Esophagus squamous epithelium (tissue), 5 donors: ENCODE results near the gene ZFP37. TPM values are rescaled to one million over a fixed set of nuclear protein-coding genes. Genes with fewer than 3 reads are reported as not detected.
"Not testable (repeated sequence)": the region's sequence is repeated elsewhere in the genome, so short reads cannot be mapped to it uniquely, and the experiment has no call there.

ENCODE experiments used
- DNase-seq: peaks from one replicate; lab custom pipeline; 2025; lab: John Stamatoyannopoulos, UW
- H3K27ac ChIP-seq, 4 donors: fragments of 200-600 bp; sonication (generic); one replicate each; pipeline ENCODE4 v1.5.1; 2016 to 2019; ENCODE audit warnings: mild to moderate bottlenecking in 1 of 4
- H3K27me3 ChIP-seq, 4 donors: fragments of 200-600 bp; sonication (generic); 1 replicate in 3 of 4; 2 replicates in 1 of 4; pipeline versions ENCODE4 v1.5.1 to v1.6.0; 2017 to 2021; ENCODE audit warnings: antibody characterized with exemption in 1 of 4
- H3K36me3 ChIP-seq, 3 donors: fragments of 200-600 bp; sonication (generic); one replicate each; pipeline ENCODE4 v1.5.1; 2016 to 2019
- H3K4me1 ChIP-seq, 3 donors: fragments of 200-600 bp; sonication (generic); one replicate each; pipeline ENCODE4 v1.5.1; 2017 to 2019
- H3K4me3 ChIP-seq, 4 donors: fragments of 200-600 bp; sonication (generic); 1 replicate in 3 of 4; 2 replicates in 1 of 4; pipeline ENCODE4 v1.5.1; 2016 to 2019; ENCODE audit warnings: mild to moderate bottlenecking in 2 of 4, moderate library complexity in 1 of 4
- H3K9me3 ChIP-seq, 3 donors: fragments of 200-600 bp; sonication (generic); one replicate each; pipeline ENCODE4 v1.5.1; 2016 to 2019
- CTCF ChIP-seq, 6 experiments: fragments of 450-650 bp in 4 of 6; fragments of 200-600 bp in 2 of 6; sonication (generic) in 2 of 6; IDR thresholded peaks; one replicate each; pipeline ENCODE4 v1.5.1; 2016 to 2019; ENCODE audit warnings: antibody characterized with exemption in 6 of 6, mild to moderate bottlenecking in 4 of 6, moderate library complexity in 4 of 6
- POLR2A ChIP-seq, 4 donors: fragments of 450-650 bp; IDR thresholded peaks; one replicate each; pipeline ENCODE4 v1.6.1; 2017; ENCODE audit warnings: antibody characterized with exemption in 4 of 4, mild to moderate bottlenecking in 4 of 4, moderate library complexity in 3 of 4
- WGBS, 2 donors: methylation state at CpG; one replicate each; pipeline ENCODE4 v1.1.5; 2018; 5-methylcytosine and 5-hydroxymethylcytosine counted together
- intact Hi-C: fragments of 100-400 bp; cut with DNase I; formaldehyde crosslinking; loops from one replicate; pipeline ENCODE4 v1.15.0; 2022
- total RNA-seq, 4 donors: library from RNA; depleted of rRNA; stranded (reverse); fragments of >200 nt; gene quantifications; one replicate each; pipeline ENCODE4 v1.1.0, GENCODE V29; 2016
- donor health status: DM: yes; HTN: yes; CAD: no.

ZFP37 gene
- total RNA-seq, 4 donors from 2014 or later = 0.88 to 3.8 (median 1.4) TPM

GRCh38 chr9:113059581-113060284 is 3.2 kb upstream of the ZFP37 start:
- intact Hi-C loops, H3K36me3 ChIP-seq, H3K27ac ChIP-seq, DNase-seq: not testable (repeated sequence)
- peak overlapping the region in 2 of 4 donors; percentile 17 to 24 for H3K4me3 ChIP-seq
- peaks cover 0 to 50% (median 3%) of the 10 kb centered on the region in 4 donors for H3K27me3 ChIP-seq
- peaks cover 0 to 49% (median 15%) of the 10 kb centered on the region in 3 donors for H3K9me3 ChIP-seq
- 33 to 37% methylated on average over 15 to 23 of the region's 61 CpGs for WGBS, 2 donors
- peaks cover 3 to 24% (median 5%) of the 10 kb centered on the region in 3 donors for H3K4me1 ChIP-seq

GRCh38 chr9:113057193-113057592 is 669 bp upstream of the ZFP37 start:
- Histone ChIP-seq H3K36me3 (peaks cover 0 to 11% (median 0%) of the 10 kb centered on the region in 3 donors), H3K9me3 (peaks cover 0 to 66% (median 25%) of the 10 kb centered on the region in 3 donors), H3K4me1 (peaks cover 3 to 24% (median 5%) of the 10 kb centered on the region in 3 donors), H3K27ac (peak overlapping the region in 3 of 4 donors; percentile 64 to 86 (median 77)), H3K27me3 (peaks cover 0 to 39% (median 3%) of the 10 kb centered on the region in 4 donors), H3K4me3 (peak overlapping the region; percentile 56 to 83 (median 78))
- no peak for DNase-seq
- intact Hi-C loops = no loop called here
- WGBS, 2 donors = 40 to 48% methylated on average over 5 of the region's 5 CpGs
- TF ChIP-seq CTCF (IDR thresholded peaks at IDR 0.05) (no peak), POLR2A (IDR thresholded peaks at IDR 0.05) (no peak)

GRCh38 chr9:113042884-113043657 is 13.5 kb downstream of the ZFP37 start:
- Histone ChIP-seq H3K9me3 (peaks cover 21 to 100% (median 94%) of the 10 kb centered on the region in 3 donors), H3K27me3 (no peaks in the 10 kb centered on the region), H3K36me3 (peaks cover 0 to 50% (median 8%) of the 10 kb centered on the region in 3 donors), H3K27ac (no peak overlapping the region), H3K4me1 (no peaks in the 10 kb centered on the region), H3K4me3 (no peak overlapping the region)
- no peak for TF ChIP-seq CTCF (IDR thresholded peaks at IDR 0.05)
- TF ChIP-seq POLR2A (IDR thresholded peaks at IDR 0.05) = no peak
- no peak for DNase-seq
- intact Hi-C loops = no loop called here
- WGBS, 2 donors = 88 to 91% methylated on average over 4 of the region's 4 CpGs

GRCh38 chr9:113026200-113026599 is 30.3 kb downstream of the ZFP37 start:
- Histone ChIP-seq H3K36me3 (no peaks in the 10 kb centered on the region), H3K4me1 (no peaks in the 10 kb centered on the region), H3K27me3 (no peaks in the 10 kb centered on the region), H3K4me3 (no peak overlapping the region), H3K9me3 (peaks cover 0 to 62% (median 12%) of the 10 kb centered on the region in 3 donors), H3K27ac (no peak overlapping the region)
- TF ChIP-seq POLR2A (IDR thresholded peaks at IDR 0.05) (no peak), CTCF (IDR thresholded peaks at IDR 0.05) (no peak)
- WGBS, 2 donors = 40 to 43% methylated on average over 1 of the region's 1 CpG
- no peak for DNase-seq
- intact Hi-C loops = no loop called here

GRCh38 chr9:113018247-113018646 is 38.3 kb downstream of the ZFP37 start:
- Histone ChIP-seq H3K4me1 (no peaks in the 10 kb centered on the region), H3K27me3 (no peaks in the 10 kb centered on the region), H3K27ac (no peak overlapping the region), H3K9me3 (peaks cover 0 to 50% (median 3%) of the 10 kb centered on the region in 3 donors), H3K4me3 (no peak overlapping the region), H3K36me3 (no peaks in the 10 kb centered on the region)
- intact Hi-C loops = no loop called here
- no peak for DNase-seq
- no peak for TF ChIP-seq POLR2A (IDR thresholded peaks at IDR 0.05)
- TF ChIP-seq CTCF (IDR thresholded peaks at IDR 0.05) = no peak
- WGBS, 2 donors = 87 to 88% methylated on average over 3 of the region's 3 CpGs
